Tibial nerve (tissue), 4 donors: Measurements from ENCODE around the gene CYP19A1. TPM values are rescaled to one million over a fixed set of nuclear protein-coding genes. Genes with fewer than 3 reads are reported as not detected.

Experiments used
- DNase-seq, 2 donors: peaks; one replicate each; pipeline ENCODE4 v3.0.0-alpha.2; 2019; ENCODE audit warnings: low spot score in 2 of 2
- H3K27ac ChIP-seq, 4 donors: fragments of 200-600 bp; sonication (generic) in 3 of 4; one replicate each; pipeline ENCODE4 v1.5.1; 2017 to 2019; ENCODE audit warnings: mild to moderate bottlenecking in 1 of 4
- H3K27me3 ChIP-seq, 2 donors: fragments of 200-600 bp; sonication (generic) in 1 of 2; one replicate each; pipeline versions ENCODE4 v1.5.1 to v1.6.0; 2017 to 2019
- H3K36me3 ChIP-seq, 3 donors: fragments of 200-600 bp; sonication (generic); one replicate each; pipeline ENCODE4 v1.5.1; 2018 to 2019
- H3K4me1 ChIP-seq, 4 donors: fragments of 200-600 bp; sonication (generic) in 3 of 4; one replicate each; pipeline ENCODE4 v1.5.1; 2017 to 2019
- H3K4me3 ChIP-seq, 4 donors: fragments of 200-600 bp; sonication (generic) in 3 of 4; one replicate each; pipeline ENCODE4 v1.5.1; 2017 to 2019; ENCODE audit warnings: mild to moderate bottlenecking in 1 of 4, moderate library complexity in 1 of 4
- H3K9me3 ChIP-seq, 4 donors: fragments of 200-600 bp; sonication (generic) in 3 of 4; one replicate each; pipeline ENCODE4 v1.5.1; 2017 to 2019
- CTCF ChIP-seq, 5 experiments: fragments of 200-600 bp in 3 of 5; fragments of 450-650 bp in 2 of 5; sonication (generic) in 3 of 5; IDR thresholded peaks; one replicate each; pipeline ENCODE4 v1.5.1; 2016 to 2019; ENCODE audit warnings: antibody characterized with exemption in 5 of 5, mild to moderate bottlenecking in 3 of 5, moderate library complexity in 2 of 5
- EP300 ChIP-seq, 2 donors: sonication (generic); formaldehyde crosslinking; IDR thresholded peaks; one replicate each; pipeline ENCODE4 v1.6.1; 2017; ENCODE audit warnings: antibody characterized with exemption in 2 of 2, mild to moderate bottlenecking in 1 of 2
- POLR2A ChIP-seq, 2 donors: fragments of 450-650 bp; IDR thresholded peaks; one replicate each; pipeline ENCODE4 v1.6.1; 2017; ENCODE audit warnings: antibody characterized with exemption in 2 of 2, mild to moderate bottlenecking in 2 of 2, moderate library complexity in 2 of 2
- WGBS, 2 donors: methylation state at CpG; one replicate each; pipeline ENCODE4 v1.1.5; 2018; 5-methylcytosine and 5-hydroxymethylcytosine counted together
- total RNA-seq, 4 donors: library from RNA; depleted of rRNA; stranded (reverse); fragments of >200 nt; gene quantifications; one replicate each; pipeline ENCODE4 v1.1.0, GENCODE V29; 2016

The CYP19A1 gene
- total RNA-seq, 4 donors from 2014 or later: 6.3 to 124 (median 15.6) TPM

DNA sequence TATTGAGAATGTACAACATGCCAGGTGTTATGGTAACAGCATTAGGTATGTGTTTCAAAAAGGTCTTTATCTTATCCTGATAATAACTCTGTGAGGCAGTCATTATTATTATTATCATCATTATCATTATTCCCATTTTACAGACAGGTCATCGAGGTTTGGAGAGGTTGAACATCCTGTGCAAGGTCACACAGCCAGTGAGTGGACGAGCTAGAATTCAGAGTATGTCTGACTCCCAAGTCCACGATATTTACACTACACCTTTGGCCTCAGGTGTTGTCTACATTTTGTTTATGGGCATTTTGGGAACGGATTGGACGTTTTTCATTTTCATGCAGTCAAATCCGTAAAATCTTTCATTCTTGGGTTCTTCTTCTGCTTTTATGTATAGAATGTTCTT is 27.0 kb upstream of the CYP19A1 start:
- Histone ChIP-seq H3K27me3 (no peaks in the 10 kb centered on the region), H3K9me3 (no peaks in the 10 kb centered on the region), H3K27ac (no peak overlapping the region), H3K36me3 (no peaks in the 10 kb centered on the region), H3K4me3 (no peak overlapping the region), H3K4me1 (peaks cover 0 to 6% (median 0%) of the 10 kb centered on the region in 4 donors)
- TF ChIP-seq CTCF (IDR thresholded peaks at IDR 0.05) (no peak), POLR2A (IDR thresholded peaks at IDR 0.05) (no peak), EP300 (IDR thresholded peaks at IDR 0.05) (no peak)
- no peak for DNase-seq
- WGBS, 2 donors: 91 to 94% methylated on average over 6 of the region's 6 CpGs

- peaks cover 0 to 6% (median 0%) of the 10 kb centered on the region in 4 donors for H3K4me1 ChIP-seq
- no peak overlapping the region for H3K27ac ChIP-seq
- WGBS, 2 donors: 55 to 62% methylated on average over 9 of the region's 9 CpGs
- no peaks in the 10 kb centered on the region for H3K36me3 ChIP-seq
- no peak for DNase-seq
- no peaks in the 10 kb centered on the region for H3K27me3 ChIP-seq
- no peak for TF ChIP-seq POLR2A (IDR thresholded peaks at IDR 0.05)
- TF ChIP-seq EP300 (IDR thresholded peaks at IDR 0.05): no peak
- TF ChIP-seq CTCF (IDR thresholded peaks at IDR 0.05): no peak
- H3K9me3 ChIP-seq: no peaks in the 10 kb centered on the region
- no peak overlapping the region for H3K4me3 ChIP-seq
These were observed 25.0 kb upstream of the CYP19A1 start for GRCh38 chr15:51363383-51363782.

DNA sequence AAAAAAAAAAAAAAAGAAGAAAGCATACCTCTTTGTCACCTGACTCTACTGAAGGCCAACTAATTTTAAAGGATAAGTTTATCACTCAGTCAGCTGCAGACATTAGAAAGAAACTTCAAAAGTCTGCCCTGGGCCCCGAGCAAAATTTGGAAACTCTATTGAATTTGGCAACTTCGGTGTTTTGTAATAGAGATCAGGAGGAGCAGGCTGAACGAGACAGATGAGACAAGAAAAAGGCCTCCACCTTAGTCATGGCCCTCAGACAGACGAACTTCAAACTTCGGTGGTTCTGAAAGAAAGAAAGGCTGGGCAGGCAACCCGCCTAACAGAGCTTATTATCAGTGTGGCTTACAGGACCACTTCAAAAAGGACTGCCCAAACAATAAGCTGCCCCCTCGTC is 21.6 kb upstream of the CYP19A1 start:
- no peaks in the 10 kb centered on the region for H3K9me3 ChIP-seq
- no peak for DNase-seq
- 80 to 83% methylated on average over 7 of the region's 7 CpGs for WGBS, 2 donors
- no peaks in the 10 kb centered on the region for H3K27me3 ChIP-seq
- H3K36me3 ChIP-seq: no peaks in the 10 kb centered on the region
- TF ChIP-seq EP300 (IDR thresholded peaks at IDR 0.05): no peak
- H3K27ac ChIP-seq: no peak overlapping the region
- no peaks in the 10 kb centered on the region for H3K4me1 ChIP-seq
- H3K4me3 ChIP-seq: no peak overlapping the region

DNA sequence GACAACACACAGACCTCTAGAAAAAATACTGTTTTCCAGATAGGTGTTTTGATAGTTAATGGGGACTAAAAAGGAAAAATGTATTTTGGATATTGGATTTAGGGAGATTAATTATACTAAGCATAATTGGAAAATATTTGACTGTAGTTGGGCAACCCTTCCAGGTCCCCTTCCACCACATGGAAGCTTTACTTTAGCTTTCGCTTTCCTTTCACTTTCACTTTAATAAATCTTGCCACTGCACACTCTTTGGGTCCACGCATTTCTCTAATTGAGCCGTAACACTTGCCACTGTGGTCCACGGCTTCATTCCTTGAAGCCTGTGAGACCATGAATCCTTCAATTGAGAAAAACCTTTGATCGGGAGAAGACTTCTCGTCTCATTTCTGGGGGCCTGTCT is 18.6 kb upstream of the CYP19A1 start:
- Histone ChIP-seq H3K9me3 (no peaks in the 10 kb centered on the region), H3K27ac (no peak overlapping the region), H3K4me3 (no peak overlapping the region), H3K36me3 (no peaks in the 10 kb centered on the region), H3K4me1 (peaks cover 0 to 6% (median 0%) of the 10 kb centered on the region in 4 donors), H3K27me3 (no peaks in the 10 kb centered on the region)
- TF ChIP-seq EP300 (IDR thresholded peaks at IDR 0.05) (no peak), CTCF (IDR thresholded peaks at IDR 0.05) (no peak), POLR2A (IDR thresholded peaks at IDR 0.05) (no peak)
- DNase-seq: no peak
- WGBS, 2 donors: 91 to 94% methylated on average over 6 of the region's 6 CpGs

DNA sequence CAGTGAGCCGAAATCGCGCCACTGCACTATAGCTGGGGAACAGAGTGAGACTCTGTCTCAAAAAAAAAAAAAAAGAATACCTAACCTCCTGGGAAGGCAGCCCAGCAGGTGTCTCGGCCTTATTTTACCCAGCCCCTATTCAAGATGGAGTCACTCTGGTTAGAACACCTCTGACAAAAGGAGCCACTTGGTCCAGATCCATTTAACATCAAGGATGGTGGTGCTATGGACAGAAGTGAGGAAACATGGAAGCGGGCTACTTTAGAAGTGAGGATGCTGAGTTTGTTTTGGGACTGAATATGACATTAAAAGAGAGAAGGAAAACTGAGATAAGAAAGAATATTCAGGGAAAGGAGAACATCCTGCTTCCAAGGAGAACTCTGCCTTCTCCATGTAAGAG is 17.8 kb upstream of the CYP19A1 start:
- Histone ChIP-seq H3K4me3 (no peak overlapping the region), H3K27ac (no peak overlapping the region), H3K27me3 (no peaks in the 10 kb centered on the region), H3K36me3 (no peaks in the 10 kb centered on the region), H3K9me3 (no peaks in the 10 kb centered on the region), H3K4me1 (peaks cover 0 to 6% (median 0%) of the 10 kb centered on the region in 4 donors)
- TF ChIP-seq EP300 (IDR thresholded peaks at IDR 0.05) (no peak), CTCF (IDR thresholded peaks at IDR 0.05) (no peak), POLR2A (IDR thresholded peaks at IDR 0.05) (no peak)
- no peak for DNase-seq
- WGBS, 2 donors: 97% methylated on average over 5 of the region's 5 CpGs

DNA sequence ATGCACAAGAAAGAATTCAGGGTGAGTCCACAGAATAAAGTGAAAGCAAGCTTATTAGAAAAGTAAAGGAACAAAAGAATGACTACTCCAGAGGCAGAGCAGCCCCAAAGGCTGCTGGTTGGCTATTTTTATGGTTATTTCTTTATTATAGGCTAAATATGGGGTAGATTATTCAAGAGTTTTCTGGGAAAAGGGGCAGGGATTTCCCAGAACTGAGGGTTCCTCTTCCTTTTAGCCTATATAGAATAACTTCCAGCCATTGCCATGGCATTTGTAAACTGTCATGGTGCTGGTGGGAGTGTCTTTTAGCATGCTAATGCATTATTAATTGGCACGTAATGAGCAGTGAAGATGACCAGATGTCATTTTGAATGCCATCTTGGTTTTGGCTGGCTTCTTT is 16.7 kb upstream of the CYP19A1 start:
- Histone ChIP-seq H3K9me3 (no peaks in the 10 kb centered on the region), H3K27ac (no peak overlapping the region), H3K36me3 (no peaks in the 10 kb centered on the region), H3K4me3 (no peak overlapping the region), H3K27me3 (no peaks in the 10 kb centered on the region), H3K4me1 (peaks cover 0 to 11% (median 0%) of the 10 kb centered on the region in 4 donors)
- TF ChIP-seq POLR2A (IDR thresholded peaks at IDR 0.05) (no peak), CTCF (IDR thresholded peaks at IDR 0.05) (no peak), EP300 (IDR thresholded peaks at IDR 0.05) (no peak)
- no peak for DNase-seq
- 89 to 93% methylated on average over 1 of the region's 1 CpG for WGBS, 2 donors
